ENCODE data around the gene DBNDD1.

DBNDD1 gene

DNA sequence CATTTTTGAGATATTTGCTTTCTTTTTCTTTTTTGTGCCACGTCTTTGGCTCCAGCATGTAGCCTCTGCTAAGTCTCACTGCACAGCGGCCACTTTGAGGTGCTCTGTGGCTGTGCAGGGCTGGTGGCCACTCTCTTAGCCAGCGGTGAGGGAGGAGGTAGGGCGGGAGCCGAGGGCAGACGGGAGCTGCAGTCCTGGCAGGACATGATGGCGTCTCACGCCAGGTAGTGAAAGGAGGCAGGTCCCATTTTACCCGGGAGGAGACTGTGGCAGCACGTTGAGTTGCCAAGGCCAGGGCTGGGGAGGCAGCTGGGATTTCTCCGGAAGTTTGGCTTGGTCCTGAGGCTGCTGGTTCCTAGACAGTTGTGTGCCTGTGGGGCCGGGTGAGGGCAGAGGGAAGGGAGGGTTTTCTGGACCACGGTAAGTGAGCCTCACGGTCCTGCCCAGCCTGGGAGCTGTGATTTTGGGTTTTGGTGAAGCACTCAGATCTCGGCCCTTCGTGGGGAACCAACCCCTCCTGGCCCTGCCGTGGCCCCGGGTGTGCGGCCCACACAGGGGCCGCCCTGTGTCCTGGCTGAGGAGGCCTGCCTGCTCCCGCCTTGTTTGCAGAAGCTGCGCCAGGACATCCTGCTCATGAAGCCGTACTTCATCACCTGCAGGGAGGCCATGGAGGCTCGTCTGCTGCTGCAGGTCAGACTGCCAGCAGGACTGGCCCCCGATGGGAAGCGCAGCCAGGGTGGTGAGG lies 56.3 kb downstream of the DBNDD1 start:
- no peak for DNase-seq (ENCODE audit: low spot score)

DNA sequence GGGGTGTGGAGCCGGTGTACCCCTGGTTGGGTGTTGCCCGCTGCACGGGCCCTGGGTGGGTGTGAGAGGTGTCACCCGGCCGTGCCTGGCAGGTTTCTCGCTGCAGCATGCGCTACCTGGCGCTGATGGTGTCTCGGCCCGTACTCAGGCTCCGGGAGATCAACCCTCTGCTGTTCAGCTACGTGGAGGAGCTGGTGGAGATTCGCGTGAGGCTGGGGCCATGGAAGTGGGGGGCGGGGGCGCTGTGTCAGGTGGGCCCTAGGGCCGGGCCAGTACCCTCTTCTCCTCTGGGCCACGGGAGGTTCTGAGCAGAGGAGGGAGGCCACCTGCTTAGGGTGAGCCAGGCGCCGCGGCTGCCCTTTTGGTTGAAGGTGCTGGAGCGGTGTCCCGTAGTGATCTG lies 57.3 kb downstream of the DBNDD1 start:
- DNase-seq (ENCODE audit: low spot score) = no peak

DNA sequence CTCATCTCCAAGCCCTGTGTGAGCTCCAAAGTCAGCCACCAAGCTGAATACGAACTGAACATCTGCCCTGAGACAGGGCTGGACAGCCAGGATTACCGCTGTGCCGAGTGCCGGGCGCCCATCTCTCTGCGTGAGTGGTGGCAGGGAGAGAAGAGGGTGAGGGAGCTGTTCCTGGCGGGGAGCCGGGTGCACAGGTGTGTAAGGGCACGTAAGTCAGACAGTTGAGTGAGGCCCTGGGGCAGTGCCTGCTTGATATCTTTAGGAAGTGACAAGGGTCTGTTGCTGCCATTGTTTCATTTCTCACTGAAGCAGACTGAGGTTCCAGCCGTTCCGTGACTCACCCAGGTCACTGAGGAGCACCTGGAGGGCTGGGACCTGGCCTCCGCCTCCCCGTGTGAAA lies 58.3 kb downstream of the DBNDD1 start:
- no peak for DNase-seq (ENCODE audit: low spot score)

DNA sequence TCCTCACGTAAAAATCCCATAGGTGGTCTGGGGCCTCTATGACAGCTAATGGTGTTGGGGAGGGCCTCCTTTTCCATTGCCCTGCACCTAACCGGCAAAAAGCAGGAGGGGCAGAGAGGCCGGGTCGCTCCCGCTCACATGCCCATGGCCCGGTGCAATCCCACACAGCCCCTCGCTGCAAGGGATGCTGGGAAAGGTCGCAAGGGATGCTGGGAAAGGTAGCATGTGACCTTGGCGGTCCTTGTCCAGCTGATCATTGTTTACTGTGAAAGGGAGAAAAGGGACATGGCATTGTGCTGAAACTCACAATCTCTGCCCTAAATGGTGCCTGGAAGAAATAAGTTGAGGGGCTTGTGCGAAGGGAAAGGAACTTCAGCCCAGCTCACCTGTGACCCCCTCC lies 60.7 kb downstream of the DBNDD1 start:
- no peak for DNase-seq (ENCODE audit: low spot score)

DNA sequence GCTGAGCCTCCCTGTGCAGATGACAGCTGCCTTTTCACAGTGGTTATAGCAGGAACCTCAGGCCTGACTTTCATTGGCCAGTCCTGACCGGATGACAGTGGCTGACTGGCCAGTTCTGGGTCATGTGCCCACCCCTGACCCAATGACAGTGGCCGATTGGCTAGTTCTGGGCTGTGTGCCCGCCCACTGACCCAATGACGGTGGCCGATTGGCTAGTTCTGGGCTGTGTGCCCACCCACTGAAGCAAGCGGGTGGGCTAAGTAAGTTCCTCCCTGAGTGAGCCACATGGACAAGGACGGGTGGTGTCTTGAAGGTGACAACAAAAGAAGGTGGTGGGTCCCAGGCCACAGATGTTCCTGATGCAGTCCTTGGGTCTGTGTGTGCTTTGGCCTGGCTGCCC lies 61.2 kb downstream of the DBNDD1 start:
- DNase-seq (ENCODE audit: low spot score) = no peak

DNA sequence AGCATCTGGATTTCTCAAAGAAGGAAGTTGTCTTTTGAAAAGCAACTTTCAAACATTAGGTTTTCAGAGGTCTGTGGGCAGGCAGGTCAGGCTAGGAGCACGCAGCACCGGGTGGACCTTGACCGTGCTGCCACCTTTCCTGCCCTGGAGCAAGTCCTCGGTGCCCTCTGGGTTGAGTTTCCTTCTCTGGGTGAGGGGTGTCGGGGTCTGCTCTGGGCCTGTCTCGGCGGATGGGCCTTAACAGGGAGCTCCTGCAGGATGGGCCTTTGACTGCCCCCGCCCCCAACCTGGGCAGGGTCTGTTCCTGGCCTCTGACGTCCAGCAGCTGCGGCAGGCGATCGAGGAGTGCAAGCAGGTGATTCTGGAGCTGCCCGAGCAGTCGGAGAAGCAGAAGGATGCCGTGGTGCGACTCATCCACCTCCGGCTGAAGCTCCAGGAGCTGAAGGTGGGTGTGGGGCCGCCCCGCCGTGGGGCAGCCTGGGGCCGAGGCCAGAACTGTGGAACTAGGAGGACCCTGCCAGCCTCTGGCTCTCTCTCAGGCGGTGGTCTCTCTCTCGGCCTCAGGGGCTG lies 62.0 kb downstream of the DBNDD1 start:
- no peak for DNase-seq (ENCODE audit: low spot score)

DNA sequence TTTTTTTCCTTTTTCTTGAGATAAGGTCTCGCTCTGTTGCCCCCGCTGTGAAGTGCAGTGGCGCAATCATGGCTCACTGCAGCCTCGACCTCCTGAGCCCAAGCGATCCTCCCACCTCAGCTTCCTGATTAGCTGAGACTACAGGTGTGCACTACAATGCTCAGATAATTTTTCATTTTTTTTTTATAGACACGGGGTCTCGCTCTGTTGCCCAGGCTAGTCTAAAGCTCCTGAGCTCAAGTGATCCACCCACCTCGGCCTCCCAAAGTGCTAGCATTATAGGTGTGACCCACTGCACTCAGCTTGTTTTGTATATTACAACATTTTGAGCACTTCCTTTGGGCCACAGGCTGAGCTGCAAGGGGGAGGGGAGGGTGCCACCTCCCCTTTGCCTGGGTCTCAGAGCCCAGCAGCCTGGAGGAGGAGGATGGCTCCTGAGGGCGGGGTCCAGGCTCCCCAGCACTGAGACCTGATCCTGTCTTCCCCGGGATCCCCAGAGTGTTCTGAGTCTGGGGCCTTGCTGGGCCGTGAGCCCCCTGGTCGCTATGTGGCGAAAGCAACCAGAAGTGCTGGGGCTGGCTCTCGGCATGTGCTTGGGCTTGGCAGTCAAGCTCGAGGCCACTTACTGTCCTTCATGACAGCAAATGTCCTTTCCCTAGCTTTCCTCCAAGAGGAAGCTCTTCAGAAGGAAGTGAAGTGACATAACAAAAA lies 62.6 kb downstream of the DBNDD1 start:
- DNase-seq (ENCODE audit: low spot score) = no peak

DNA sequence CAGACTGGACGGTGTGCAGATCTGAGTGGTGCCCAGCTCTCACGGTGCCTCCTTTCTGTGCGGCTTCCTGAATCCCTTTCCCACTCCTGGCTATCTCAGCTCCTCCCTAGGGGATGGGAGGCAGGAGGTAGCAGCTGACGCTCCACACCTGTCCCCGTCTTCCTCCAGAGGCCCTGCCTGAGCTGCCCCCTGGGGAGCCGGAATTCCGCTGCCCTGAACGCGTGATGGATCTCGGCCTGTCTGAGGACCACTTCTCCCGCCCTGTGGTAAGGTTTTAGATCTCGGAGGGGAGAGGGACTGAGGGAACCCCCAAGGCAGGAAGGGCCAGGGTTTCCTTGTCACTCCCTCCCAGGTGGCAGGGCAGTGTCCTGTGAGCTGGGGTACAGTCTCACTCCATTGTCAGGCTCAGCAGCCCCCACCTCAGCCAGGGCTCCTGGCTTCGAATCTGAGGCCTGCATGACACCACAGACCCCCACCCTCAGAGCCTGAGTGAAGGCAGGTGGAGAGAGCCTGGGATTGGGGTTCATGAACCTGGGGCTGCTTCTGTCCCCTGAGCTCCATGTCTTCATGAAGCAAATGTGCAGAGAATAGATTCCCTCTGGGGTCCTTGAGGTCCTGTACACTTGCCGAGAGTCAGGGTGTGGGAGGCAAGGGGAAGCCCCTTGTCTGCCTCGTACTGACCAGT lies 64.1 kb downstream of the DBNDD1 start:
- DNase-seq (ENCODE audit: low spot score) = no peak

All from LoVo (cell line).